Endothelial cell of umbilical vein (primary cell): ENCODE data around the gene SBF1. TPM values are rescaled to one million over a fixed set of nuclear protein-coding genes. Genes with fewer than 3 reads are reported as not detected.

ENCODE experiments used
- BruUV-seq: library from RNA; stranded (reverse); fragments of 400-500 nt; replicated peaks from 2 replicates; lab custom pipeline; 2021; lab: Mats Ljungman, UMichigan
- CTCF ChIA-PET: fragments of 300-600, 350-600 bp; sonication (Branson Sonifier 250); formaldehyde crosslinking; loops from one replicate; lab custom pipeline; 2021; ENCODE audit warnings: antibody characterized with exemption, inconsistent platforms; lab: Charles Lee
- POLR2A ChIA-PET: fragments of 300-600, 350-600 bp; sonication (Branson Sonifier 250); formaldehyde crosslinking; loops from one replicate; lab custom pipeline; 2021; ENCODE audit warnings: antibody characterized with exemption, inconsistent platforms; lab: Charles Lee
- DNase-seq: peaks from one replicate; pipeline ENCODE4 v3.0.0-alpha.2; 2011; ENCODE audit warnings: low read depth, low spot score
- FAIRE-seq: peaks from 2 replicates; lab custom pipeline; 2011; peaks lifted over from hg19 to GRCh38; lab: Jason Lieb, UNC
- H2AFZ ChIP-seq: 2 replicates; pipeline ENCODE4 v1.6.0; 2012; ENCODE audit warnings: low read depth, low read length, control low read depth, inconsistent platforms
- H3K27ac ChIP-seq: 2 replicates; pipeline ENCODE4 v1.5.1; 2011; ENCODE audit warnings: low read depth, mild to moderate bottlenecking, control low read depth, low read length, moderate library complexity; ENCODE audit not compliant: insufficient read depth
- H3K27me3 ChIP-seq, 2 experiments: 2 replicates each; pipeline versions ENCODE4 v1.6.0 to v1.6.1; 2011; ENCODE audit warnings: low read length in 2 of 2, mixed read lengths in 1 of 2; ENCODE audit not compliant: control insufficient read depth in 2 of 2, insufficient read depth in 2 of 2
- H3K36me3 ChIP-seq, 2 experiments: 2 replicates in 1 of 2; 3 replicates in 1 of 2; pipeline ENCODE4 v1.5.1; 2011; ENCODE audit warnings: low read length in 2 of 2, mild to moderate bottlenecking in 1 of 2, moderate library complexity in 1 of 2; ENCODE audit not compliant: control insufficient read depth in 2 of 2, insufficient read depth in 2 of 2; ENCODE audit errors: extremely low read depth in 1 of 2
- H3K4me1 ChIP-seq: 3 replicates; pipeline ENCODE4 v1.5.1; 2011; ENCODE audit warnings: mild to moderate bottlenecking, low read length; ENCODE audit not compliant: control insufficient read depth, insufficient read depth; ENCODE audit errors: extremely low read depth
- H3K4me2 ChIP-seq: 2 replicates; pipeline ENCODE4 v1.6.1; 2011; ENCODE audit warnings: low read length, control low read depth, mixed read lengths; ENCODE audit not compliant: insufficient read depth
- H3K4me3 ChIP-seq, 3 experiments: fragments of 200-600 bp in 1 of 3; sonication (generic), shearing (Covaris generic) in 1 of 3; replicated peaks in 1 of 3; 2 replicates each; pipeline ENCODE4 v1.5.1; 2011 to 2016; ENCODE audit warnings: control low read depth in 3 of 3, low read length in 3 of 3, mild to moderate bottlenecking in 2 of 3, inconsistent platforms in 1 of 3, low read depth in 1 of 3, moderate library complexity in 1 of 3; ENCODE audit not compliant: insufficient read depth in 1 of 3
- H3K79me2 ChIP-seq: 2 replicates; pipeline ENCODE4 v1.6.0; 2012; ENCODE audit warnings: low read length, inconsistent platforms; ENCODE audit not compliant: control insufficient read depth, insufficient read depth
- H3K9ac ChIP-seq: replicated peaks from 2 replicates; pipeline ENCODE3; 2011; ENCODE audit warnings: low read length, control low read depth; ENCODE audit not compliant: insufficient read depth; ENCODE audit errors: extremely low read depth
- H3K9me1 ChIP-seq: replicated peaks from 3 replicates; pipeline ENCODE4 v1.6.0; 2011; ENCODE audit warnings: mild to moderate bottlenecking, low read length; ENCODE audit not compliant: control insufficient read depth, insufficient read depth; ENCODE audit errors: extremely low read depth
- H3K9me3 ChIP-seq: replicated peaks from 2 replicates; pipeline ENCODE4 v1.5.1; 2012; ENCODE audit warnings: low read length, inconsistent platforms; ENCODE audit not compliant: control insufficient read depth, insufficient read depth
- H4K20me1 ChIP-seq: replicated peaks from 2 replicates; pipeline ENCODE3; 2011; ENCODE audit warnings: mild to moderate bottlenecking, low read length; ENCODE audit not compliant: control insufficient read depth, insufficient read depth; ENCODE audit errors: extremely low read depth
- EZH2 ChIP-seq: IDR thresholded peaks from 2 replicates; pipeline ENCODE4 v1.6.1; 2012; ENCODE audit warnings: borderline replicate concordance, low read depth, mild to moderate bottlenecking, moderate library complexity, low read length, inconsistent platforms; ENCODE audit not compliant: severe bottlenecking
- FOS ChIP-seq: IDR thresholded peaks from 2 replicates; pipeline ENCODE4 v1.6.1; 2011; ENCODE audit warnings: mild to moderate bottlenecking, low read length, moderate library complexity, borderline replicate concordance; ENCODE audit not compliant: insufficient read depth
- GATA2 ChIP-seq: IDR thresholded peaks from 2 replicates; pipeline ENCODE4 v1.7.0; 2011; ENCODE audit warnings: low read depth, mild to moderate bottlenecking, moderate library complexity, mixed read lengths, low read length; ENCODE audit not compliant: insufficient read length, insufficient read depth
- JUN ChIP-seq: IDR thresholded peaks from 2 replicates; pipeline ENCODE4 v1.6.1; 2011; ENCODE audit warnings: borderline replicate concordance, low read depth; ENCODE audit not compliant: insufficient read length, insufficient read depth
- MYC ChIP-seq: IDR thresholded peaks from one replicate; pipeline ENCODE4 v1.6.1; 2011; ENCODE audit warnings: mild to moderate bottlenecking, low read depth, low read length
- POLR2A ChIP-seq: IDR thresholded peaks from 2 replicates; pipeline ENCODE4 v1.6.1; 2012; ENCODE audit warnings: low read depth, mild to moderate bottlenecking, control low read depth, low read length
- POLR2AphosphoS5 ChIP-seq: IDR thresholded peaks from 2 replicates; pipeline ENCODE4 v1.6.1; 2012; ENCODE audit warnings: low read depth, mild to moderate bottlenecking, control low read depth, low read length, moderate library complexity; ENCODE audit not compliant: insufficient read depth
- dilution Hi-C: fragments of 300-500 bp; cut with MboI; formaldehyde crosslinking; loops from one replicate; pipeline ENCODE4 v1.15.0; 2019; ENCODE audit warnings: low sequenced_read_pairs; ENCODE audit not compliant: extremely low pct_ligation_motif_present
- intact Hi-C: fragments of 100-400 bp; cut with micrococcal nuclease; formaldehyde crosslinking; loops from one replicate; pipeline ENCODE4 v1.10.0; 2022
- polyA plus RNA-seq, 4 experiments: library from polyadenylated mRNA; depleted of rRNA in 3 of 4; stranded (reverse) in 3 of 4; unstranded in 1 of 4; fragments of >200 nt; gene quantifications; 2 replicates each; pipeline versions ENCODE4 v1.2.1 to v1.2.3, GENCODE V29; 2011 to 2012; ENCODE audit warnings: missing spikeins in 1 of 4
- total RNA-seq: library from RNA; stranded (reverse); gene quantifications from 2 replicates; pipeline ENCODE4 v1.2.3, GENCODE V29; 2021
- TF ChIP-seq, protein P1 (sequence below), 2 donors: IDR thresholded peaks; 1 replicate in 1 of 2; 2 replicates in 1 of 2; pipeline ENCODE4 v1.5.1; 2011; ENCODE audit warnings: low read length in 2 of 2, mild to moderate bottlenecking in 2 of 2, moderate library complexity in 2 of 2, control low read depth in 1 of 2, inconsistent platforms in 1 of 2, low read depth in 1 of 2; ENCODE audit not compliant: insufficient read depth in 1 of 2; ENCODE audit errors: extremely low read depth in 1 of 2
- TF ChIP-seq, protein P2 (sequence below): IDR thresholded peaks from 2 replicates; pipeline ENCODE4 v1.6.1; 2011; ENCODE audit not compliant: insufficient read depth, insufficient read length

The SBF1 gene
- total and polyA plus RNA-seq, 2 donors (not counting 3 experiments of a cell fraction or from before 2014, with no cell fraction given), result 36.3 to 68.6 TPM

DNA sequence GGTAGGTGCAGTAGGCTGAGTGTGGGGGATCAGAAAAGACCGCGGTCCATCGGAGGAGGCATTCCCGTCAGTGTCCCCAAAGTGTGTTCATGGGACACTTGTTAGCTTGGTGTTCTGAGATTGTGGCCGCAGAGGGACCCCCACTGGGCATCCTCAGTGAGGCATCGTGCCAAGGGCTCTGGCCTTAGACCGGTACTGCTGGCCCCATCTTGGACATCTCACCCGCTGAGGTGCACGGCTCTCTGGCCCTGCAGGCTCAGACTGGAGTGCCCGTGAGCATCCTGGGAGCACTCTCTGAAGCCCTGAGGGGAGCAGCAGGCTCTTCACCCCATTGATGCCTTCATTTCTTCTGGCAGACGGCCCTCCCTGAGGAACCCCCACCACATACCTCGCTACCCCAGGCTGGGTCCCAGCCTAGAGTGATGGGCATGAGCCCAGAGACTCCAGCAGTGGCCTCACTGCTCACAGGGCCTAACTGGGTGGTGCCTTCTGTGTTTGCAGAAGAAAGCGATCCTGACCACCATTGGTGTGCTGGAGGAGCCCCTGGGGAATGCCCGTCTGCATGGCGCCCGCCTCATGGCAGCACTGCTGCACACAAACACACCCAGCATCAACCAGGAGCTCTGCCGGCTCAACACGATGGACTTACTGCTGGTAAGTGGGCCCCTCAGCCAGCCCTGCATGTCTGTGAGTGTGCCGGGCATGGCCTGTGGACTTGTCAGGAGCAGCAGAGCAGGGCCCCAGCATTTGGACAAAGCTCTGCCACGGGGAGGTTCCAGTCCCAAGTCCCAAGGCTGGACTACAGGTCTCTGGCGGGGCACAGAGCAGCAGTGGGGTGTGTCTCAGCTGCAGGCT, 51.6 kb downstream of the SBF1 start:
- dilution Hi-C loops, result no loop called here
- H3K27me3 ChIP-seq, result no peaks in the 10 kb centered on the region
- H3K27ac ChIP-seq, result no peak overlapping the region
- H3K9me1 ChIP-seq, result no peaks in the 10 kb centered on the region
- TF ChIP-seq FOS (no peak), GATA2 (no peak)
- TF ChIP-seq, protein P1, sequence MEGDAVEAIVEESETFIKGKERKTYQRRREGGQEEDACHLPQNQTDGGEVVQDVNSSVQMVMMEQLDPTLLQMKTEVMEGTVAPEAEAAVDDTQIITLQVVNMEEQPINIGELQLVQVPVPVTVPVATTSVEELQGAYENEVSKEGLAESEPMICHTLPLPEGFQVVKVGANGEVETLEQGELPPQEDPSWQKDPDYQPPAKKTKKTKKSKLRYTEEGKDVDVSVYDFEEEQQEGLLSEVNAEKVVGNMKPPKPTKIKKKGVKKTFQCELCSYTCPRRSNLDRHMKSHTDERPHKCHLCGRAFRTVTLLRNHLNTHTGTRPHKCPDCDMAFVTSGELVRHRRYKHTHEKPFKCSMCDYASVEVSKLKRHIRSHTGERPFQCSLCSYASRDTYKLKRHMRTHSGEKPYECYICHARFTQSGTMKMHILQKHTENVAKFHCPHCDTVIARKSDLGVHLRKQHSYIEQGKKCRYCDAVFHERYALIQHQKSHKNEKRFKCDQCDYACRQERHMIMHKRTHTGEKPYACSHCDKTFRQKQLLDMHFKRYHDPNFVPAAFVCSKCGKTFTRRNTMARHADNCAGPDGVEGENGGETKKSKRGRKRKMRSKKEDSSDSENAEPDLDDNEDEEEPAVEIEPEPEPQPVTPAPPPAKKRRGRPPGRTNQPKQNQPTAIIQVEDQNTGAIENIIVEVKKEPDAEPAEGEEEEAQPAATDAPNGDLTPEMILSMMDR (IDR thresholded peaks at IDR 0.05; ENCODE audit: extremely low read depth in 1 of 2, insufficient read depth in 1 of 2, low read depth in 1 of 2, low read length in 2 of 2), result no peak
- no peak overlapping the region for H3K9ac ChIP-seq
- no peak overlapping the region for H3K4me2 ChIP-seq
- DNase-seq, result no peak
- intact Hi-C loops, result no loop called here
- POLR2A ChIA-PET, result interaction anchor here (0.6 kb wide), 1 partner anchor 38 kb away, joined by 4 read pairs; no protein-coding TSS in a partner anchor
- CTCF ChIA-PET, result no interaction called here
- H4K20me1 ChIP-seq, result no peaks in the 10 kb centered on the region
- no peak overlapping the region for H2AFZ ChIP-seq
- no peak for FAIRE-seq
- H3K79me2 ChIP-seq, result no peaks in the 10 kb centered on the region
- H3K36me3 ChIP-seq, result peaks cover 7 to 44% of the 10 kb centered on the region in 2 experiments
- H3K9me3 ChIP-seq, result no peaks in the 10 kb centered on the region
- BruUV-seq, result no TSS peak
- no peaks in the 10 kb centered on the region for H3K4me1 ChIP-seq
- H3K4me3 ChIP-seq, result no peak overlapping the region

DNA sequence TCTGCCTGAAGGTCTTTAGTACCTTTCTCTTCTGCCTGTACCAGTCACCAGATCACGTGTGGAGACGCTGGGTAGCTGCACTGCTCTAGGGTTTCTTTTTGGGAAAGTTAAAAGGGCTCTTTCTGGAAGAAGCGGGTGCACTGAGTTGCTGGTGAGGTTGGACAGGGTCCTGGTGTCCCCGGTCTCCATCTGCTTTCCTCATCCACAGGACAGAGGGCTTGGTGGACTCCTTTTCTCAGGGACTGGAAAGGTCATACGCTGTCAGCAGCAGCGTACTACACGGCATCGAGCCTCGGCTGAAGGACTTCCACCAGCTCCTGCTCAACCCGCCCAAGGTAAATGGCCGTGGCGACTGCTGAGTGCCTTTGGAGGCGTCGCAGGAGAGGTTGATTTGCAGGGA, 52.8 kb downstream of the SBF1 start:
- Histone ChIP-seq H3K79me2 (no peaks in the 10 kb centered on the region), H3K9ac (no peak overlapping the region), H3K4me1 (no peaks in the 10 kb centered on the region), H3K36me3 (peaks cover 16 to 53% of the 10 kb centered on the region in 2 experiments), H3K9me1 (no peaks in the 10 kb centered on the region), H2AFZ (no peak overlapping the region), H3K4me3 (no peak overlapping the region), H4K20me1 (no peaks in the 10 kb centered on the region), H3K4me2 (no peak overlapping the region), H3K27me3 (no peaks in the 10 kb centered on the region), H3K27ac (no peak overlapping the region), H3K9me3 (no peaks in the 10 kb centered on the region)
- DNase-seq (no peak), FAIRE-seq (no peak)
- no TSS peak for BruUV-seq
- TF ChIP-seq POLR2A, result no peak
- TF ChIP-seq GATA2, result no peak
- TF ChIP-seq, protein P2, sequence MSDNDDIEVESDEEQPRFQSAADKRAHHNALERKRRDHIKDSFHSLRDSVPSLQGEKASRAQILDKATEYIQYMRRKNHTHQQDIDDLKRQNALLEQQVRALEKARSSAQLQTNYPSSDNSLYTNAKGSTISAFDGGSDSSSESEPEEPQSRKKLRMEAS, result no peak
- no peak for TF ChIP-seq EZH2
- TF ChIP-seq MYC, result no peak
- TF ChIP-seq, protein P1 (IDR thresholded peaks at IDR 0.05; ENCODE audit: extremely low read depth in 1 of 2, insufficient read depth in 1 of 2, low read depth in 1 of 2, low read length in 2 of 2), result no peak
- no peak for TF ChIP-seq JUN
- TF ChIP-seq POLR2AphosphoS5, result no peak
- no peak for TF ChIP-seq FOS
- POLR2A ChIA-PET, result no interaction called here
- intact Hi-C loops, result no loop called here
- CTCF ChIA-PET, result no interaction called here
- dilution Hi-C loops, result no loop called here
